ENCODE results near the gene PREX1. TPM values are rescaled to one million over a fixed set of nuclear protein-coding genes. Genes with fewer than 3 reads are reported as not detected.

Gene PREX1
- polyA plus RNA-seq, 1 donor (not counting 4 experiments of a cell fraction or from before 2014, with no cell fraction given) = 0.22 TPM

GRCh38 chr20:48717680-48718223, 110.0 kb downstream of the PREX1 start:
- Histone ChIP-seq H2AFZ (ENCODE audit: control insufficient read depth, low read length) (no peak overlapping the region), H3K27me3 (ENCODE audit: control insufficient read depth, extremely low read depth, insufficient read depth, low read length) (no peaks in the 10 kb centered on the region), H3K27ac (ENCODE audit: control insufficient read depth, insufficient read depth, low read length) (no peak overlapping the region), H3K4me3 (ENCODE audit: control insufficient read depth in 2 of 3, extremely low read depth in 1 of 3, insufficient read depth in 2 of 3, low read depth in 1 of 3, low read length in 3 of 3) (no peak overlapping the region), H3K79me2 (ENCODE audit: control insufficient read depth, insufficient read depth, low read length) (no peaks in the 10 kb centered on the region), H3K36me3 (ENCODE audit: control insufficient read depth in 2 of 2, extremely low read depth in 1 of 2, insufficient read depth in 2 of 2, low read length in 2 of 2) (no peaks in the 10 kb centered on the region), H3K9ac (ENCODE audit: control insufficient read depth, extremely low read depth, insufficient read depth, low read length) (no peak overlapping the region), H3K4me1 (ENCODE audit: control insufficient read depth, extremely low read depth, insufficient read depth, low read length) (no peaks in the 10 kb centered on the region), H3K4me2 (ENCODE audit: control insufficient read depth, extremely low read depth, insufficient read depth, low read depth, low read length) (no peak overlapping the region), H3K9me1 (ENCODE audit: control insufficient read depth, extremely low read depth, insufficient read depth, low read length) (no peaks in the 10 kb centered on the region), H3K9me3 (ENCODE audit: control insufficient read depth, low read depth, low read length) (no peaks in the 10 kb centered on the region), H4K20me1 (ENCODE audit: control insufficient read depth, extremely low read depth, insufficient read depth, low read length) (no peaks in the 10 kb centered on the region)
- no peak for TF ChIP-seq EZH2 (IDR thresholded peaks at IDR 0.05; ENCODE audit: low read length)
- TF ChIP-seq CTCF (optimal IDR thresholded peaks at IDR 0.05 in 1 of 3, IDR thresholded peaks at IDR 0.05 in 1 of 3, conservative IDR thresholded peaks at IDR 0.05 in 1 of 3; ENCODE audit: extremely low read depth in 1 of 3, insufficient read depth in 2 of 3, low read length in 3 of 3) = no peak
- FAIRE-seq (no peak), DNase-seq (ENCODE audit: low read depth, low spot score) (no peak)
- dilution Hi-C loops (cut with MboI; ENCODE audit: extremely low pct_ligation_motif_present, low sequenced_read_pairs) = no loop called here

- dilution Hi-C loops (cut with MboI; ENCODE audit: extremely low pct_ligation_motif_present, low sequenced_read_pairs) = no loop called here
Measured at GRCh38 chr20:48717095-48717672, 110.6 kb downstream of the PREX1 start.

More at GRCh38 chr20:48717095-48717672, 110.6 kb downstream of the PREX1 start:
- Histone ChIP-seq H3K27me3 (ENCODE audit: control insufficient read depth, extremely low read depth, insufficient read depth, low read length) (no peaks in the 10 kb centered on the region), H3K4me1 (ENCODE audit: control insufficient read depth, extremely low read depth, insufficient read depth, low read length) (no peaks in the 10 kb centered on the region), H3K4me3 (ENCODE audit: control insufficient read depth in 2 of 3, extremely low read depth in 1 of 3, insufficient read depth in 2 of 3, low read depth in 1 of 3, low read length in 3 of 3) (no peak overlapping the region), H3K79me2 (ENCODE audit: control insufficient read depth, insufficient read depth, low read length) (no peaks in the 10 kb centered on the region), H4K20me1 (ENCODE audit: control insufficient read depth, extremely low read depth, insufficient read depth, low read length) (no peaks in the 10 kb centered on the region), H3K9me1 (ENCODE audit: control insufficient read depth, extremely low read depth, insufficient read depth, low read length) (no peaks in the 10 kb centered on the region), H3K9me3 (ENCODE audit: control insufficient read depth, low read depth, low read length) (no peaks in the 10 kb centered on the region), H3K27ac (ENCODE audit: control insufficient read depth, insufficient read depth, low read length) (no peak overlapping the region), H3K9ac (ENCODE audit: control insufficient read depth, extremely low read depth, insufficient read depth, low read length) (no peak overlapping the region), H3K4me2 (ENCODE audit: control insufficient read depth, extremely low read depth, insufficient read depth, low read depth, low read length) (no peak overlapping the region), H3K36me3 (ENCODE audit: control insufficient read depth in 2 of 2, extremely low read depth in 1 of 2, insufficient read depth in 2 of 2, low read length in 2 of 2) (no peaks in the 10 kb centered on the region), H2AFZ (ENCODE audit: control insufficient read depth, low read length) (no peak overlapping the region)
- DNase-seq (ENCODE audit: low read depth, low spot score) = no peak
- TF ChIP-seq CTCF (optimal IDR thresholded peaks at IDR 0.05 in 1 of 3, IDR thresholded peaks at IDR 0.05 in 1 of 3, conservative IDR thresholded peaks at IDR 0.05 in 1 of 3; ENCODE audit: extremely low read depth in 1 of 3, insufficient read depth in 2 of 3, low read length in 3 of 3) (no peak), EZH2 (IDR thresholded peaks at IDR 0.05; ENCODE audit: low read length) (no peak)
- no peak for FAIRE-seq
